Uterus (tissue), 4 donors: ENCODE data around the gene CLSTN2. TPM values are rescaled to one million over a fixed set of nuclear protein-coding genes. Genes with fewer than 3 reads are reported as not detected.

ENCODE experiments used
- DNase-seq, 2 donors: peaks; one replicate each; pipeline ENCODE4 v3.0.0-alpha.2; 2019 to 2020
- H3K27ac ChIP-seq, 2 donors: fragments of 200-600 bp; sonication (generic); 1 replicate in 1 of 2; 2 replicates in 1 of 2; pipeline ENCODE4 v1.5.1; 2016 to 2018
- H3K27me3 ChIP-seq, 2 donors: fragments of 200-600 bp; sonication (generic); one replicate each; pipeline ENCODE4 v1.5.1; 2018 to 2019; ENCODE audit warnings: control low read depth in 1 of 2
- H3K36me3 ChIP-seq, 2 donors: fragments of 200-600 bp; sonication (generic); one replicate each; pipeline ENCODE4 v1.5.1; 2019; ENCODE audit warnings: control low read depth in 1 of 2
- H3K4me1 ChIP-seq, 2 donors: fragments of 200-600 bp; sonication (generic); one replicate each; pipeline ENCODE4 v1.5.1; 2018 to 2019; ENCODE audit warnings: control low read depth in 1 of 2
- H3K4me3 ChIP-seq, 2 donors: fragments of 200-600 bp; sonication (generic); 1 replicate in 1 of 2; 2 replicates in 1 of 2; pipeline ENCODE4 v1.5.1; 2018 to 2019; ENCODE audit warnings: mild to moderate bottlenecking in 1 of 2
- H3K9me3 ChIP-seq, 2 donors: fragments of 200-600 bp; sonication (generic); one replicate each; pipeline ENCODE4 v1.5.1; 2019; ENCODE audit warnings: control low read depth in 1 of 2
- CTCF ChIP-seq, 4 experiments: fragments of 200-600 bp in 2 of 4; fragments of 450-650 bp in 2 of 4; sonication (generic) in 2 of 4; IDR thresholded peaks; one replicate each; pipeline ENCODE4 v1.5.1; 2016 to 2019; ENCODE audit warnings: antibody characterized with exemption in 4 of 4, mild to moderate bottlenecking in 2 of 4, moderate library complexity in 1 of 4
- POLR2A ChIP-seq, 2 donors: fragments of 450-650 bp; IDR thresholded peaks; one replicate each; pipeline ENCODE4 v1.6.1; 2016; ENCODE audit warnings: antibody characterized with exemption in 2 of 2, mild to moderate bottlenecking in 1 of 2, moderate library complexity in 1 of 2
- intact Hi-C: fragments of 100-400 bp; cut with DNase I; formaldehyde crosslinking; loops from one replicate; pipeline ENCODE4 v1.15.1; 2023; ENCODE audit warnings: low total_unique reads
- total RNA-seq, 4 donors: library from RNA; depleted of rRNA in 3 of 4; stranded (reverse); fragments of >200 nt in 3 of 4; gene quantifications; one replicate each; pipeline versions ENCODE4 v1.1.0 to v1.2.4, GENCODE V29; 2014 to 2023
- donor health status: DM: yes; HTN: yes; CAD: no.

The CLSTN2 gene
- total RNA-seq, 4 donors from 2014 or later: 4.7 to 32.2 (median 19.2) TPM

DNA sequence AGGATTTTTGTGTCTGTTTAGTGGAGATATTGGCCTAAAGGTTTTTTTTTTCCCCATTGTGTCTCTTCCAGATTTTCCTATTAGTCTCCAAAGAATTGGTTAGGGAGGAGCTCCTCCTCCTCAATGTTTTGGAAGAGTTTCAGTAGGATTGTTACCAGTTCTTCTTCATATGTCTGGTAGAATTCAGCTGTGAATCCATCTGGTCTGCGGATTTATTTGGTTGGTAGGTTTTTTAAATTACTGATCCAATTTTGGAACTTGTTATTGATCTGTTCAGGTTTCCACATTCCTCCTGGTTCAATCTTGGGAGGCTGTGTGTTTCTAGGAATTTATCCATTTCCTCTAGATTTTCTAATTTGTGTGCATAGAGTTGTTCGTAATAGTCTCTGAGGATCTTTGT lies 222.2 kb downstream of the CLSTN2 start:
- peaks cover 0 to 4% of the 10 kb centered on the region in 2 donors for H3K4me1 ChIP-seq
- no peak overlapping the region for H3K4me3 ChIP-seq
- no peak overlapping the region for H3K27ac ChIP-seq
- H3K36me3 ChIP-seq: no peaks in the 10 kb centered on the region
- TF ChIP-seq CTCF (IDR thresholded peaks at IDR 0.05): no peak
- no peak for TF ChIP-seq POLR2A (IDR thresholded peaks at IDR 0.05)
- no peaks in the 10 kb centered on the region for H3K27me3 ChIP-seq
- no peak for DNase-seq
- intact Hi-C loops: no loop called here
- H3K9me3 ChIP-seq: no peaks in the 10 kb centered on the region

DNA sequence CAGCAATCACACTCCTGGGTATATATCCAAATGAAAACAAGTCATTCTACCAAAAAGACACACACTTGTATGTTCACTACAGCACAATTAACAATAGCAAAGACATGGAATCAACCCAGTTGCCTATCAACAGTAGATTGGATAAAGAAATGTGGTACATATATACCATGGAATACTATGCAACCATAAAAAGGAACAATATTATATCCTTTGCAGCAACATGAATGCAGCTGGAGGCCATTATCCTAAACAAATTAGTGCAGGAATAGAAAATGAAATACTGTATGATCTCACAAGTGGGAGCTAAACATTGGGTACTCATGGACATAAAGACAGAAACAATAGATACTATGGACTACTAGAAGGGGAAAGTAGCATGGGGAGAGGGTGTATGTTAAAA lies 224.7 kb downstream of the CLSTN2 start:
- H3K27ac ChIP-seq: no peak overlapping the region
- H3K9me3 ChIP-seq: no peaks in the 10 kb centered on the region
- intact Hi-C loops: no loop called here
- H3K36me3 ChIP-seq: no peaks in the 10 kb centered on the region
- no peak for TF ChIP-seq POLR2A (IDR thresholded peaks at IDR 0.05)
- TF ChIP-seq CTCF (IDR thresholded peaks at IDR 0.05): no peak
- peaks cover 0 to 4% of the 10 kb centered on the region in 2 donors for H3K4me1 ChIP-seq
- H3K4me3 ChIP-seq: no peak overlapping the region
- no peak for DNase-seq
- H3K27me3 ChIP-seq: no peaks in the 10 kb centered on the region

- DNase-seq: no peak
- H3K4me3 ChIP-seq: no peak overlapping the region
- no peaks in the 10 kb centered on the region for H3K27me3 ChIP-seq
- TF ChIP-seq CTCF (IDR thresholded peaks at IDR 0.05) (no peak), POLR2A (IDR thresholded peaks at IDR 0.05) (no peak)
- H3K36me3 ChIP-seq: no peaks in the 10 kb centered on the region
- H3K4me1 ChIP-seq: peaks cover 0 to 4% of the 10 kb centered on the region in 2 donors
- no peaks in the 10 kb centered on the region for H3K9me3 ChIP-seq
- intact Hi-C loops: no loop called here
- no peak overlapping the region for H3K27ac ChIP-seq
Observed at GRCh38 chr3:140160553-140160952, 225.6 kb downstream of the CLSTN2 start.

DNA sequence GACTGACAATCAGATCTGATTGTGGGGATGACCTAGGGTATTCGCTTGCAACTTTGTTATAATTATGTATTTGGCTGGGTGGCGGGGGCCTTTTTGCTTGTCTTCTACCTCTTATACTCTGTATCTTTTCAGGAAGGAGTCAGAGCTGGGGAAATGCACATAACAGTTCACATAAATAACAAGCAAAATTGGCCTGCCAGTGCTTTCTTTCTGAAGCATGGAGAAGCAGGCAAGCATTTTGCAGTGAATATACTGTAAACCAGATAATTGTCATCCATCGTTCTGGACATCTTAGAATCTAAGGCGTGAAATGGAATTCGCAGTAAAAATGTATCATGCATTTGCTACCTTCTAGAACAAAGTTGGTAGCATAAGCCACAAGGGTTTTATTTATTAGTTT lies 227.6 kb downstream of the CLSTN2 start:
- DNase-seq: no peak
- no peak overlapping the region for H3K4me3 ChIP-seq
- H3K9me3 ChIP-seq: no peaks in the 10 kb centered on the region
- H3K36me3 ChIP-seq: no peaks in the 10 kb centered on the region
- no peaks in the 10 kb centered on the region for H3K27me3 ChIP-seq
- peaks cover 0 to 4% of the 10 kb centered on the region in 2 donors for H3K4me1 ChIP-seq
- intact Hi-C loops: no loop called here
- TF ChIP-seq POLR2A (IDR thresholded peaks at IDR 0.05): no peak
- no peak for TF ChIP-seq CTCF (IDR thresholded peaks at IDR 0.05)
- H3K27ac ChIP-seq: no peak overlapping the region

DNA sequence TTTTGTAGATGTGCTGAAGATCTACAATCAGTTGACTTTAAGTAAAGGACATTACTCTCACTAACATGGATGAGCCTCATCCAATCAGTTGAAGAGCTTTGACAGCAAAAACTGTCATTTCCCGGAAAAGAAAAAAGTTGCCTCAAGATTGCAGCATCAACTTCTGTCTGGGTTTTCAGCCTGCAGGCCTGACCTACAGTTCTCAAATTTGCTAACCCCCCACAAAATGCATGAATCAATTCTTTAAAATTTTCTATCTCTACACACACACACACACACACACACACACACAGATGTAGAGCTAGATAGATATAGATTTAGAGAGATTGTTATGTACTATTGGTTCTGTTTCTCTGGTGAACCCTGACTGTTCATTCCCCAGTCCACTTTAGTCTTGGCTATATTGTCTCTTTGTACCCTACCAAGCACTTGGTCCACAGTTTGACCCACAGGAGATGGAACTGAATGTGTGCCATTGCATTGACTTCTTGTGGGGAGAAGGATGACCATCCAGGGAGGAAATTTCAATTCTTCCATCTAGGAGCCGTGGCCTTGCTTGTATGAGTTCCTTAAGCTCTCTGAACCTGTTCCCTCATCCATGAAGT lies 228.3 kb downstream of the CLSTN2 start:
- Histone ChIP-seq H3K27ac (no peak overlapping the region), H3K9me3 (no peaks in the 10 kb centered on the region), H3K27me3 (no peaks in the 10 kb centered on the region), H3K36me3 (no peaks in the 10 kb centered on the region), H3K4me3 (no peak overlapping the region), H3K4me1 (peaks cover 0 to 4% of the 10 kb centered on the region in 2 donors)
- intact Hi-C loops: no loop called here
- TF ChIP-seq POLR2A (IDR thresholded peaks at IDR 0.05) (no peak), CTCF (IDR thresholded peaks at IDR 0.05) (no peak)
- DNase-seq: no peak
